Neutrophil (primary cell): Measurements from ENCODE around the gene STAG1.
"Not testable (repeated sequence)": the region's sequence is repeated elsewhere in the genome, so short reads cannot be mapped to it uniquely, and the experiment has no call there.

Experiments
- H3K27ac ChIP-seq: fragments of 200-600 bp; sonication (generic); 2 replicates; pipeline ENCODE4 v1.5.1; 2016; ENCODE audit warnings: mild to moderate bottlenecking, moderate library complexity
- H3K27me3 ChIP-seq: fragments of 200-600 bp; sonication (generic); 2 replicates; pipeline ENCODE4 v1.6.0; 2016; ENCODE audit warnings: mild to moderate bottlenecking
- H3K36me3 ChIP-seq: fragments of 200-600 bp; sonication (generic); 2 replicates; pipeline ENCODE4 v1.5.1; 2017
- H3K4me1 ChIP-seq, 2 experiments: fragments of 200-600 bp in 1 of 2; sonication (generic) in 1 of 2; 1 replicate in 1 of 2; 2 replicates in 1 of 2; pipeline versions ENCODE4 v1.5.1 to v1.6.1; 2013 to 2016; ENCODE audit warnings: low read depth in 1 of 2, low read length in 1 of 2, mild to moderate bottlenecking in 1 of 2, moderate library complexity in 1 of 2; ENCODE audit not compliant: control insufficient read depth in 1 of 2, insufficient read depth in 1 of 2
- H3K4me3 ChIP-seq, 2 experiments: fragments of 200-600 bp in 1 of 2; sonication (generic) in 1 of 2; 1 replicate in 1 of 2; 2 replicates in 1 of 2; pipeline ENCODE4 v1.5.1; 2013 to 2016; ENCODE audit warnings: low read depth in 1 of 2, low read length in 1 of 2, mild to moderate bottlenecking in 1 of 2, moderate library complexity in 1 of 2
- H3K9me3 ChIP-seq: fragments of 200-600 bp; sonication (generic); 2 replicates; pipeline ENCODE4 v1.5.1; 2016
- CTCF ChIP-seq: fragments of 200-600 bp; sonication (generic); IDR thresholded peaks from 2 replicates; pipeline ENCODE4 v1.5.1; 2016; ENCODE audit warnings: antibody characterized with exemption

The STAG1 gene

DNA sequence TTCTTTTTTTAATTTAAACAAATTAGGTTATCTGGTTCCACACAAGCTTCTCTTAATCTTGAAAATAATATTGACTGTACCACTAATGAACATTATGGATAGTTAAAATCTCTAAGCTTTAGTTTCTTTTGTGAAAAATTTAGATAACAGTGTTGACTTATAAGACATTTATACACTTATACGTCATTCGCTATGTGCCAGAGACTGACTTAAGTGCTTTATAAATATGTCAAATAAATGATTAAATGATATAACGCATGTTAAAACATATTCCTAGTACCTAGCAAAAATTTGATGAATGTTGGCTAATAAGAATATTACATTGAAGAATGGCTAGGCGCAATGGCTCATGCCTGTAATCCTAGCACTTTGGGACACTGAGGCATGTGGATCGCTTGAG, 405.7 kb downstream of the STAG1 start:
- H3K4me1 ChIP-seq: no peaks in the 10 kb centered on the region
- H3K36me3 ChIP-seq: peaks cover 45% of the 10 kb centered on the region
- H3K4me3 ChIP-seq: no peak overlapping the region
- no peak overlapping the region for H3K27ac ChIP-seq
- H3K27me3 ChIP-seq: no peaks in the 10 kb centered on the region
- TF ChIP-seq CTCF: no peak
- H3K9me3 ChIP-seq: no peaks in the 10 kb centered on the region

DNA sequence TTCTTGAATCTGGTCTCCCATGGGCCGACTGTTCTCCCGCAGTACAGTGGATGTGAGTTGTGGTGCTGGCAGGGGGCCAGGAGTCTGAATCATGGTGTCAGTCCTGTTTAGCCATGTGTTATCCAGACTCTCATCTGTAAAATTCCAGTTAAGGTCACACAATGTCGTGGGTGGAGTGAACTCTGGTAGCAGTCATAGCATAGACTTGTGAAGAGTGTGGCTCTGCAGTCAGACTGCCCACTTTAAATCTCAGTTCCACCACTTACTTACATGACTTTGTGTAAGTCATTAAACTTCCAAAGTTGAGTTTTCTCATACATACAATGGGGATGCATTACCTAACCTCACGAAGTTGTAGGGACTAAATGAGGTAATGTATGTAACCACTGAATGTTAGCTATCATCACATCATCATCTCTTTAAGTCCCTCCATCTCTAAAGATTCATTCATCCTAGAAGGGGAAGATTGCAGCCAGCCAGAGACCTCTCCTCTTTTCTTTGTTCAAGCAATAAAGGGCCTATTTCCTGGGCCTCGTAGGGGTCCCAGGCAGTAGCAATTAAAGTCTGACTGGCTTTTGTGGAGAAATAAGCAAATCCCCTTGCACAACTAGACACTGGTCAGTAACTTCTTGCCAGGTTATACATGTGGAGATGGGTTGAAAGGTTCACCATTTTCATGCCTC, 408.2 kb downstream of the STAG1 start:
- TF ChIP-seq CTCF: no peak
- H3K4me1 ChIP-seq: no peaks in the 10 kb centered on the region
- H3K27ac ChIP-seq: no peak overlapping the region
- peaks cover 61% of the 10 kb centered on the region for H3K36me3 ChIP-seq
- no peak overlapping the region for H3K4me3 ChIP-seq
- H3K27me3 ChIP-seq: no peaks in the 10 kb centered on the region
- H3K9me3 ChIP-seq: no peaks in the 10 kb centered on the region

- no peak for TF ChIP-seq CTCF
- no peak overlapping the region for H3K27ac ChIP-seq
- no peaks in the 10 kb centered on the region for H3K9me3 ChIP-seq
- H3K36me3 ChIP-seq: peaks cover 61% of the 10 kb centered on the region
- H3K4me3 ChIP-seq: no peak overlapping the region
- no peaks in the 10 kb centered on the region for H3K4me1 ChIP-seq
- no peaks in the 10 kb centered on the region for H3K27me3 ChIP-seq
Measured at GRCh38 chr3:136343446-136343845, 408.7 kb downstream of the STAG1 start.

GRCh38 chr3:136336329-136337100, 415.7 kb downstream of the STAG1 start:
- no peak for TF ChIP-seq CTCF
- H3K36me3 ChIP-seq: peaks cover 79% of the 10 kb centered on the region
- no peaks in the 10 kb centered on the region for H3K9me3 ChIP-seq
- no peaks in the 10 kb centered on the region for H3K27me3 ChIP-seq
- H3K27ac ChIP-seq: no peak overlapping the region
- H3K4me1 ChIP-seq: no peaks in the 10 kb centered on the region
- no peak overlapping the region for H3K4me3 ChIP-seq

DNA sequence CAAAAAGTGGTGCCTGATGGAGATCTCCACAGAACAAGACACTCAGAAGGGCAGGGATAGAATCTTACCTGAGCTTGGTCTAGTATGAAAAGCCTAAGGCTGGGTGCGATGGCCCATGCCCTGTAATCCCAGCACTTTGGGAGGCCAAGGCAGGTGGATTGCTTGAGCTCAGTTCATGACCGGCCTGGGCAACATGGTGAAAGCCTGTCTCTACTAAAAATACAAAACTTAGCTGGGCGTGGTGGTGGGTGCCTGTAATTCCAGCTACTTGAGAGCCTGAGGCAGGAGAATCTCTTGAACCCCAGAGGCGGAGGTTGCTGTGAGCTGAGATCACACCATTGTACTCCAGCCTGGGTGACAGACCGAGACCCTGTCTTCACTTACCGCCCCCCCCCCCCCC, 417.5 kb downstream of the STAG1 start:
- not testable (repeated sequence) for H3K27me3 ChIP-seq, H3K4me1 ChIP-seq

DNA sequence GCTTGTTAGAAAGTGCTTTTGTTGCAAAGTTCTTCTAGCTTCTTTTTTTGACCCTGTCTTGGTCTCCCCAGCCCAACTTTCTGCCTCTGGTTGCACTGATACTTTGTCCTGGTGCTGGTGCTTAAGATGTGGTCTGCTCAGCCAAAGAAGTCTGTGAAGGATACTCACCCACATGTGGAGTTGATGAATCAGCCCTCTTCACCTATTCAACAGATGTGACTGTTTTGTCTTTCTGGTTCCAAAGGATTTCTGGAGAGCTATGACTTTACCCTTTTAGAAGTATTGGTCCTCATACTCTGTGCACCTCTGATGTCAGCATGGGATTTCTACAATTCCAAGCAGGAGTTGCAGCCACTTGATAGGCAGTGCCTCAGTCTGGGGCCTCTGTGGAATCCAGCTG, 418.0 kb downstream of the STAG1 start:
- peaks cover 56% of the 10 kb centered on the region for H3K36me3 ChIP-seq
- H3K4me3 ChIP-seq: no peak overlapping the region
- no peaks in the 10 kb centered on the region for H3K27me3 ChIP-seq
- no peaks in the 10 kb centered on the region for H3K4me1 ChIP-seq
- no peak overlapping the region for H3K27ac ChIP-seq
- no peaks in the 10 kb centered on the region for H3K9me3 ChIP-seq
- TF ChIP-seq CTCF: no peak

More for the DNA sequence above, 417.5 kb downstream of the STAG1 start:
- H3K4me3 ChIP-seq, H3K27ac ChIP-seq, H3K9me3 ChIP-seq: not testable (repeated sequence)
- H3K36me3 ChIP-seq: peaks cover 61% of the 10 kb centered on the region
